Activated CD8-positive, alpha-beta T cell treated with anti-CD3 and anti-CD28 coated beads for 36 hours (primary cell): ENCODE data around the gene MXRA5. TPM values are rescaled to one million over a fixed set of nuclear protein-coding genes. Genes with fewer than 3 reads are reported as not detected.
"Not testable (repeated sequence)": the region's sequence is repeated elsewhere in the genome, so short reads cannot be mapped to it uniquely, and the experiment has no call there.

Source experiments
- ATAC-seq: fragments of 200-7000 bp; cut with Tn5 transposase; one replicate; pipeline ENCODE4 v1.10.0; 2021; ENCODE audit warnings: mild to moderate bottlenecking, moderate library complexity
- CTCF ChIA-PET: fragments of 350-600 bp; sonication (Branson Sonifier 250); formaldehyde crosslinking; loops from one replicate; lab custom pipeline; 2021; ENCODE audit warnings: antibody characterized with exemption; lab: Charles Lee
- POLR2A ChIA-PET: fragments of 350-600 bp; sonication (Branson Sonifier 250); formaldehyde crosslinking; loops from one replicate; lab custom pipeline; 2021; ENCODE audit warnings: antibody characterized with exemption; lab: Charles Lee
- DNase-seq: peaks from one replicate; pipeline ENCODE4 v3.0.0-alpha.2; 2020
- H3K27ac Mint-ChIP-seq: one replicate; pipeline ENCODE4 v1.8.0; 2021; ENCODE audit warnings: mild to moderate bottlenecking, mixed read lengths
- H3K27me3 Mint-ChIP-seq: one replicate; pipeline ENCODE4 v1.8.0; 2021; ENCODE audit warnings: mixed read lengths
- H3K36me3 Mint-ChIP-seq: one replicate; pipeline ENCODE4 v1.8.0; 2021; ENCODE audit warnings: low read depth, mixed read lengths
- H3K4me1 Mint-ChIP-seq: one replicate; pipeline ENCODE4 v1.8.0; 2021; ENCODE audit warnings: low read depth, mixed read lengths
- H3K4me3 Mint-ChIP-seq: one replicate; pipeline ENCODE4 v1.8.0; 2021; ENCODE audit warnings: mild to moderate bottlenecking, moderate library complexity, mixed read lengths
- H3K9me3 Mint-ChIP-seq: one replicate; pipeline ENCODE4 v1.8.0; 2021; ENCODE audit warnings: mixed read lengths
- intact Hi-C: fragments of 100-400 bp; cut with micrococcal nuclease; formaldehyde crosslinking; loops from one replicate; pipeline ENCODE4 v1.10.0; 2022
- total RNA-seq, 2 experiments: library from RNA; stranded (reverse); gene quantifications; one replicate each; pipeline ENCODE4 v1.2.3, GENCODE V29; 2021
- TF ChIP-seq, protein P1 (sequence below): fragments of 200-600 bp; IDR thresholded peaks from one replicate; pipeline ENCODE4 v1.8.0; 2022; ENCODE audit warnings: antibody characterized with exemption, mild to moderate bottlenecking

Gene MXRA5
- total RNA-seq, 2 experiments from 2014 or later, result not detected

DNA sequence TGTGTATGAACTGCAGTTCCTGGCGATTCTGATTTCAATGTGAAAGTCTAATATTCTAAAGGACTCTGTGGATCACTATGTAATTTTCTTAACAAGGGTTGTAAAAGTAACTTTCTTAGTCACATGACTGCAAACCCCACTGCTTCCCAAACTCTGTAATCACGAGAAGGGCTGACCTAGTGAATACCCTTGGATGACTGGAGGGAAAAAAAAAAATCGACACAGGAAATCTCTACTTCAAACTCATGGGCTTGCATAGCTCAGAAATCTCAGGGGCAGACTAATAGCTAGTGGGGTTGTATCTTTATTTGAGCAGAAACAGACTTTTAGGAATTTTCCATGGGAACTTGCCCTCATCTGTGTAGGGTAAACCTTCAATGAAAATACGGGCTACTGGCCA is 4.8 kb upstream of the MXRA5 start:
- CTCF ChIA-PET, result no interaction called here
- TF ChIP-seq, protein P1, sequence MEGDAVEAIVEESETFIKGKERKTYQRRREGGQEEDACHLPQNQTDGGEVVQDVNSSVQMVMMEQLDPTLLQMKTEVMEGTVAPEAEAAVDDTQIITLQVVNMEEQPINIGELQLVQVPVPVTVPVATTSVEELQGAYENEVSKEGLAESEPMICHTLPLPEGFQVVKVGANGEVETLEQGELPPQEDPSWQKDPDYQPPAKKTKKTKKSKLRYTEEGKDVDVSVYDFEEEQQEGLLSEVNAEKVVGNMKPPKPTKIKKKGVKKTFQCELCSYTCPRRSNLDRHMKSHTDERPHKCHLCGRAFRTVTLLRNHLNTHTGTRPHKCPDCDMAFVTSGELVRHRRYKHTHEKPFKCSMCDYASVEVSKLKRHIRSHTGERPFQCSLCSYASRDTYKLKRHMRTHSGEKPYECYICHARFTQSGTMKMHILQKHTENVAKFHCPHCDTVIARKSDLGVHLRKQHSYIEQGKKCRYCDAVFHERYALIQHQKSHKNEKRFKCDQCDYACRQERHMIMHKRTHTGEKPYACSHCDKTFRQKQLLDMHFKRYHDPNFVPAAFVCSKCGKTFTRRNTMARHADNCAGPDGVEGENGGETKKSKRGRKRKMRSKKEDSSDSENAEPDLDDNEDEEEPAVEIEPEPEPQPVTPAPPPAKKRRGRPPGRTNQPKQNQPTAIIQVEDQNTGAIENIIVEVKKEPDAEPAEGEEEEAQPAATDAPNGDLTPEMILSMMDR, result no peak
- Mint-ChIP-seq H3K9me3 (no peaks in the 10 kb centered on the region), H3K27ac (no peak overlapping the region), H3K27me3 (no peaks in the 10 kb centered on the region), H3K4me3 (no peak overlapping the region), H3K4me1 (no peaks in the 10 kb centered on the region), H3K36me3 (no peaks in the 10 kb centered on the region)
- POLR2A ChIA-PET, result no interaction called here
- DNase-seq (no peak), ATAC-seq (no peak)
- intact Hi-C loops, result no loop called here

DNA sequence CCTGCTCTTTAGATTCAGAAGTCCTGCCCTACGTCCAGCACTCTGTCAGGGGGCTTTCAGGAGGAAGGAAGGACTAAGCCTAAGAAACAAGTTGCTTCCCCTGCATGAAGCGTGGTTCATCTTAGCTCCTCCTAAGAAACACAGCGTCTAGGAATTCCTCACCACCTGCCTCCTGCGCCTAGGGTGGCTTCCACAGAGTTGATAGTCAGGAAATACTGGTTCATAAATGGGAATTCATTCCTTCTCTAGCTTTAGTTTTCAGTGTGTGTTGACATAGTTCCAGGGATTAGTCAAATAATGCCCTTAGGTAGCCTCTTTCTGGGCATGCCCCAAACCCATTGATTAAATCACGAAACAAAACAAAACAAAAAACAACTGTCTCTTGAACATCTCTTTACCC is 1.7 kb upstream of the MXRA5 start:
- CTCF ChIA-PET, result no interaction called here
- H3K9me3 Mint-ChIP-seq, result no peaks in the 10 kb centered on the region
- peaks cover 10% of the 10 kb centered on the region for H3K27me3 Mint-ChIP-seq
- POLR2A ChIA-PET, result no interaction called here
- TF ChIP-seq, protein P1, result no peak
- no peak overlapping the region for H3K4me3 Mint-ChIP-seq
- ATAC-seq (no peak), DNase-seq (no peak)
- no peaks in the 10 kb centered on the region for H3K36me3 Mint-ChIP-seq
- H3K4me1 Mint-ChIP-seq, result no peaks in the 10 kb centered on the region
- no peak overlapping the region for H3K27ac Mint-ChIP-seq
- intact Hi-C loops, result no loop called here

DNA sequence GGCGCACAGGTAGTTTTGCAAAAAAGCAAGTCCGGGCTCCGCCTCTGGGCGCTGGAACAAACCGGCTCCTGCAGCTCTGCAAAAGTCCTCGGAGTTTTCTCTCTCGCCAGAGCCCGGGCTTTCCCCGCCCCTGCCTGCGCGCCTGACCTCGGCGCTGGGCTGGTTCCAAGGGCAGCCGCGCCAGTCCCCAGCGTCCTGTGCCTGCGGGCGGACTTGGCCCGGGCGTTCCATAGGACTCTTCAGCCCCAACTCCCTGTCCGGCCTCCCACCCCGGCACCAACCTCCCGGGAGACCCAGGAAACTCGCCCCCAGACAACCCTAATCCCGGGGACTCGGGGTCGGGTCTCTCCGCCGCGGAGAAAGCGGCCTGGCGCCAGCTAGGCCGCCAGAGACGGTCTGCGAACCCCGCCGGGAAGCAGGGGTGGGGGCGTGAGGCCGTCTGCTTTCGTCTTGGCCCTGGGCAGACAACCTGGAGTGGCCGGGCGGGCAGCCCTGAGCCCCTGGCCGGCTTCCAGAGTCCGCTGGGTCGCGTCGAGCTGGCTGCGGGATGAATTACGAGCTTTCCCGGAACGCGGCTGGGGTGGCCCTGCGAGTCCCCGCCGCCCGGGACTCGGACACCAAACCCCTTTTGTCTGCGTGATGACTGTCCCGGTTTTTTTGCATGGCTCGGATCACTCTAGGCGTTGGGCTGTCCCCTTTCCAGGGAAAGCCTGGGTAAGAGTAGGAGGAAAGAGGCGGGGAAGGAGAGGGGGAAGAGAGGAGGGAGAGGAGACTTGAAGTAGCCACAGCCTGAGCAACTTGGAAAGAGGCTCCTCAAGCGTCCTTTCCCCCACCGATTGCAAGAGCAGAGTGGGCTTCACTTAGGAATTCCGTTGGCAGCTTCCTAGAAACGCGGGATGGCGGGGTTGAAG is 916 bp downstream of the MXRA5 start:
- Mint-ChIP-seq H3K27ac (no peak overlapping the region), H3K4me1 (no peaks in the 10 kb centered on the region), H3K27me3 (peaks cover 10% of the 10 kb centered on the region), H3K9me3 (no peaks in the 10 kb centered on the region), H3K4me3 (no peak overlapping the region), H3K36me3 (no peaks in the 10 kb centered on the region)
- DNase-seq (no peak), ATAC-seq (no peak)
- intact Hi-C loops, result no loop called here
- TF ChIP-seq, protein P1, result no peak
- ChIA-PET POLR2A (no interaction called here), CTCF (no interaction called here)

DNA sequence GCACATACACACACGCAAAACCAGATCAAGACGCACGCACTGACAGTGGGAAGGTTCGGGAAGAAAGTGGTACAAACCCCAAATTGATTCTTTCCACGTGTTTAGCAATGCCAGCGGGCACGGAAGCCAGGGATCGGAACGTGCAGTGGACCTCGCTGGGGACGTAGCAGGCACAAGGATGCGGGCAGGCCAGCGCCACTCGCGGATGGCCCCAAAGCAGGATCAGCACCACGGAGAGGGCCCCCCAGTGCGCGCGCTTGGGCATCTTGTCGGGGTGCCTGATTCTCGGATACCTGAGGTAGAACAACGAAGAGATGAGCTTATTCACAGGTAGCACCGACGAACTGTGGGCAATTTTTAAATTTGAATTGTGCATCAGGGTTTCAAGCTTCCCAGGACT is 2.9 kb downstream of the MXRA5 start:
- peaks cover 10% of the 10 kb centered on the region for H3K27me3 Mint-ChIP-seq
- H3K4me1 Mint-ChIP-seq, H3K4me3 Mint-ChIP-seq, DNase-seq, H3K36me3 Mint-ChIP-seq, POLR2A ChIA-PET, CTCF ChIA-PET, H3K27ac Mint-ChIP-seq, ATAC-seq, intact Hi-C loops, H3K9me3 Mint-ChIP-seq: not testable (repeated sequence)

DNA sequence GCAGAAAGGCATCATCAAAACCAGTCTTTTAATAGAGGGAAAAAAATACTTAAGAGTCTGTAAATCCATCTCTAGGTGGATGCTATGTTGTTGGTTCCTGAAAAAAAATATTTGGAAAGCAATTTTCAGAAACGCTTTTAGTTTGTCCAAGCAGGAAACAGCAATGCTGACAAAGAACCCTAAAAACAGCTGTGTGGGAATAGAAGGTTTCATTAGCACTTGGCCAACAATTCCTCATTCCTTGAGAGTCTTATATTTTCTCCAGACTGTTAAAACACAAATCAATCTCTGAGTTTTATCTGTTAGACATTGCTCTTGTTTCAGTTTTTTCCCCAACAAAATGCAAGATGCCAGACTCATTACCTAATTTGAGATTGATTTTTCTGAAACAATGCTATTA is 6.4 kb downstream of the MXRA5 start:
- Mint-ChIP-seq H3K27me3 (peaks cover 8% of the 10 kb centered on the region), H3K4me1 (no peaks in the 10 kb centered on the region), H3K27ac (no peak overlapping the region), H3K4me3 (no peak overlapping the region), H3K9me3 (no peaks in the 10 kb centered on the region), H3K36me3 (no peaks in the 10 kb centered on the region)
- ATAC-seq (no peak), DNase-seq (no peak)
- intact Hi-C loops, result no loop called here
- TF ChIP-seq, protein P1, result no peak
- POLR2A ChIA-PET, result no interaction called here
- CTCF ChIA-PET, result no interaction called here
